GM06990 (cell line): ENCODE data around the gene NEURL2.

ENCODE experiments used
- DNase-seq: peaks from one replicate; pipeline ENCODE4 v3.0.0-alpha.2; 2011; ENCODE audit not compliant: insufficient read length; ENCODE audit errors: extremely low read depth
- H3K27me3 ChIP-seq: replicated peaks from 2 replicates; pipeline ENCODE4 v1.6.0; 2011; ENCODE audit warnings: low read length; ENCODE audit not compliant: control insufficient read depth, insufficient read depth
- H3K36me3 ChIP-seq: 2 replicates; pipeline ENCODE4 v1.5.1; 2011; ENCODE audit warnings: low read length; ENCODE audit not compliant: control insufficient read depth, insufficient read depth
- H3K4me3 ChIP-seq: replicated peaks from 2 replicates; pipeline ENCODE4 v1.5.1; 2011; ENCODE audit warnings: low read depth, mild to moderate bottlenecking, control low read depth, low read length
- CTCF ChIP-seq: IDR thresholded peaks from 2 replicates; pipeline ENCODE4 v1.5.1; 2011; ENCODE audit warnings: low read length, control low read depth, mild to moderate bottlenecking, inconsistent platforms; ENCODE audit not compliant: insufficient read depth, poor library complexity, severe bottlenecking

Gene NEURL2

GRCh38 chr20:45897289-45897688, 6.3 kb upstream of the NEURL2 start:
- H3K27me3 ChIP-seq, result no peaks in the 10 kb centered on the region
- no peak for DNase-seq
- H3K36me3 ChIP-seq, result peaks cover 23% of the 10 kb centered on the region
- TF ChIP-seq CTCF, result no peak
- no peak overlapping the region for H3K4me3 ChIP-seq

GRCh38 chr20:45896641-45897161, 5.7 kb upstream of the NEURL2 start:
- no peak overlapping the region for H3K4me3 ChIP-seq
- no peaks in the 10 kb centered on the region for H3K27me3 ChIP-seq
- H3K36me3 ChIP-seq, result peaks cover 23% of the 10 kb centered on the region
- no peak for TF ChIP-seq CTCF
- DNase-seq, result no peak

DNA sequence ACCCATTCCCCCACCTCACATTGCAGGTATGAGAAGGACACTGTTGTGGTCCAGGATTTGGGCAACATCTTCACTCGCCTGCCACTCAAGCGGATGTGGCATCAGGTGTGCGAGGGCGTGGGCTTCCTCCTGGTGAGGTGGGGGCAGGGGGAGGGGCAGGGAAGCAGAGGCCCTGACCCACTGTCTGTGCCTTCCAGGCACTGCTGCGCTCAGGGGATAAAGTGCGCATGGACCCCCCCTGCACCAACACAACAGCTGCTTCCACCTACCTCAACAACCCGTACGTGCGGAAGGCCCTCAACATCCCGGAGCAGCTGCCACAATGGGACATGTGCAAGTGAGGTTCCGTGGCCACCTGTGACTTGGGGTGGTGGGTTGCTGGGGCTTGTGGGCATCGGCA, 3.8 kb upstream of the NEURL2 start:
- Histone ChIP-seq H3K27me3 (no peaks in the 10 kb centered on the region), H3K4me3 (no peak overlapping the region), H3K36me3 (peaks cover 22% of the 10 kb centered on the region)
- no peak for DNase-seq
- no peak for TF ChIP-seq CTCF

- no peak for TF ChIP-seq CTCF
- no peak overlapping the region for H3K4me3 ChIP-seq
- peaks cover 22% of the 10 kb centered on the region for H3K36me3 ChIP-seq
- DNase-seq, result no peak
- no peaks in the 10 kb centered on the region for H3K27me3 ChIP-seq
Measured at GRCh38 chr20:45893831-45894230, 2.8 kb upstream of the NEURL2 start.

DNA sequence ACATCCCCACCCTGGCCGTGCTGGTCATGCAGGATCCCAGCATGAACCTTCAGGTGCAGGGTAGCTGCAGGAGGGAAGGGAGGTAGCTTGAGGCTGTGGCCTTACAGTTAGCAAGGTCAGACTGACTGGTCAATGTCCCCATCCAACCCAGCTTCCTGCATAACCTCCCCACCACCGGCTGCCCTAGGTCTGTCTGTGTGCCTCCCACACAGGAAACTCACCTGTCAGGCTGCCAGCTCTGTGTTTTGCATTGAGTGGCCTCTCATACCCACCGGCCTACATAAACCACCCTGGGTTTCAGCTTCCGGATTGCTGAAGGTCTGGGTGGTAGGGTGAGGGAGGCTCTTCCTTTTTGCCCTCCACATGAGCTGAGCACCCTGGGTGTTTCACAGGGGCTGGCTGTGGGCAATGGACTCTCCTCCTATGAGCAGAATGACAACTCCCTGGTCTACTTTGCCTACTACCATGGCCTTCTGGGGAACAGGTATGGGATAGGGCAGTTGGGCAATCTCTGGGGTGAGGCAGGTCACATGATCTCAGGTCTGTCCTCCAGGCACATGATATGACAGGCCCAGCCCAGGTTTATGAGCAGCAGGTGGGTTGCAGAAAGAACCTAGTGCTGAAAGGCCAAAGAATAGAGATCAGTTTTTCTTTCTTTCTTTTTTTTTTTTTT, 2.0 kb upstream of the NEURL2 start:
- no peaks in the 10 kb centered on the region for H3K27me3 ChIP-seq
- H3K4me3 ChIP-seq, result no peak overlapping the region
- no peak for DNase-seq
- H3K36me3 ChIP-seq, result peaks cover 22% of the 10 kb centered on the region
- TF ChIP-seq CTCF, result no peak
